Bronchial epithelial cell (primary cell): ENCODE data around the gene SPANXN2. TPM values are rescaled to one million over a fixed set of nuclear protein-coding genes. Genes with fewer than 3 reads are reported as not detected.
A peak's percentile ranks its signal among the peaks of the same experiment; 100 is the strongest.
"Not testable (repeated sequence)": the region's sequence is repeated elsewhere in the genome, so short reads cannot be mapped to it uniquely, and the experiment has no call there.

Experiments used
- DNase-seq: peaks from one replicate; pipeline ENCODE4 v3.0.0-alpha.2; 2010; ENCODE audit warnings: low read depth
- FAIRE-seq: peaks from 2 replicates; lab custom pipeline; 2011; peaks lifted over from hg19 to GRCh38; lab: Jason Lieb, UNC
- H3K27me3 ChIP-seq: 2 replicates; pipeline ENCODE4 v1.5.1; 2011; ENCODE audit warnings: low read length; ENCODE audit not compliant: control insufficient read depth, insufficient read depth
- H3K36me3 ChIP-seq: 2 replicates; pipeline ENCODE4 v1.5.1; 2011; ENCODE audit warnings: low read length; ENCODE audit not compliant: control insufficient read depth, insufficient read depth
- H3K4me3 ChIP-seq: 2 replicates; pipeline ENCODE4 v1.5.1; 2011; ENCODE audit warnings: mild to moderate bottlenecking, low read depth, low read length, control low read depth
- total RNA-seq: library from RNA; depleted of rRNA; stranded (reverse); fragments of >200 nt; gene quantifications from 2 replicates; pipeline ENCODE4 v1.2.1, GENCODE V29; 2014
- TF ChIP-seq, protein P1 (sequence below): IDR thresholded peaks from 2 replicates; pipeline ENCODE4 v1.5.1; 2011; ENCODE audit warnings: mild to moderate bottlenecking, moderate library complexity, low read length, control low read depth, inconsistent platforms; ENCODE audit not compliant: insufficient read depth, severe bottlenecking

SPANXN2 gene, protein sequence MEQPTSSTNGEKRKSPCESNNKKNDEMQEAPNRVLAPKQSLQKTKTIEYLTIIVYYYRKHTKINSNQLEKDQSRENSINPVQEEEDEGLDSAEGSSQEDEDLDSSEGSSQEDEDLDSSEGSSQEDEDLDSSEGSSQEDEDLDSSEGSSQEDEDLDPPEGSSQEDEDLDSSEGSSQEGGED
- not detected in 2 replicates for total RNA-seq

DNA sequence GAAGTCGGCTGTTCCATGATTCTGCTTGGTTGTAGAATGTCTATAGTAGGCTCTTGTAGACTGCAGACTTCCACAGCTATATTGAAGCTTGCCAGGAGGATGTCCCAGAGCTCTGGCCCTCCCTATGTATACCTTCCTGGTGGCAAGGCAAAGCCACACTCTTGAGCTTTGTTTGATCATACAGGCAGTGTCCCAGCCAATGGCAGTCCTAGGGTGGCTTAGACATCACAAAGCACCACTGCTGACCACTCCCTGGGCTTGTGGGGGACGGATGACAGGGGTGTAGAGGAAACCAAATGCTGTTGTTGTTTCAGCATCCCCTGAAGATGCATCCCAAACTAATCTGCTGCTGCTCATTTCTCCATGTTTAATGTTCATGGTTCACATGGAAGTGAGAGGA lies at the start of gene SPANXN2:
Gene SPANXN2, minus strand, starts transcription at position 101 of the 400 bp plus-strand sequence. Its CDS starts 84 bp downstream, at position 17.
- not testable (repeated sequence) for H3K27me3 ChIP-seq, DNase-seq, H3K36me3 ChIP-seq, FAIRE-seq, H3K4me3 ChIP-seq

DNA sequence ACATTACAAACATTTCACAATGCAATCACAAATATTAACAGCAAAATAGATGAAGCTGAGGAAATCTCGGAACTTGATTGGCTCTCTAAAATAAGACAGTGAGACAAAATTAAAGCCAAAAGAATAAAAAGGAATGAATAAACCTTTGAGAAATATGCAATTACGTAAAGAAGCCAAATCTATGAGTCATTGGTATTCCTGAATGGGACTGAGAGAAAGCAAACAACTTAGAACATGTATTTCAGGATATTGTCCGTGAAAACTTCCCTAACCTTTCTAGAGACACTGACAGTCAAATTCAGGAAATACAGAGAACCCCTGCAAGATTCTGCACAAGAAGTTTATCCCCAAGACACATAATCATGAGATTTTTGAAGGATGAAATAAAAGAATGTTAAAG lies 48.4 kb upstream of the SPANXN2 start:
- FAIRE-seq (no peak), DNase-seq (peak; percentile 45)
- TF ChIP-seq, protein P1, sequence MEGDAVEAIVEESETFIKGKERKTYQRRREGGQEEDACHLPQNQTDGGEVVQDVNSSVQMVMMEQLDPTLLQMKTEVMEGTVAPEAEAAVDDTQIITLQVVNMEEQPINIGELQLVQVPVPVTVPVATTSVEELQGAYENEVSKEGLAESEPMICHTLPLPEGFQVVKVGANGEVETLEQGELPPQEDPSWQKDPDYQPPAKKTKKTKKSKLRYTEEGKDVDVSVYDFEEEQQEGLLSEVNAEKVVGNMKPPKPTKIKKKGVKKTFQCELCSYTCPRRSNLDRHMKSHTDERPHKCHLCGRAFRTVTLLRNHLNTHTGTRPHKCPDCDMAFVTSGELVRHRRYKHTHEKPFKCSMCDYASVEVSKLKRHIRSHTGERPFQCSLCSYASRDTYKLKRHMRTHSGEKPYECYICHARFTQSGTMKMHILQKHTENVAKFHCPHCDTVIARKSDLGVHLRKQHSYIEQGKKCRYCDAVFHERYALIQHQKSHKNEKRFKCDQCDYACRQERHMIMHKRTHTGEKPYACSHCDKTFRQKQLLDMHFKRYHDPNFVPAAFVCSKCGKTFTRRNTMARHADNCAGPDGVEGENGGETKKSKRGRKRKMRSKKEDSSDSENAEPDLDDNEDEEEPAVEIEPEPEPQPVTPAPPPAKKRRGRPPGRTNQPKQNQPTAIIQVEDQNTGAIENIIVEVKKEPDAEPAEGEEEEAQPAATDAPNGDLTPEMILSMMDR: no peak
- Histone ChIP-seq H3K4me3 (no peak overlapping the region), H3K27me3 (no peaks in the 10 kb centered on the region), H3K36me3 (no peaks in the 10 kb centered on the region)

DNA sequence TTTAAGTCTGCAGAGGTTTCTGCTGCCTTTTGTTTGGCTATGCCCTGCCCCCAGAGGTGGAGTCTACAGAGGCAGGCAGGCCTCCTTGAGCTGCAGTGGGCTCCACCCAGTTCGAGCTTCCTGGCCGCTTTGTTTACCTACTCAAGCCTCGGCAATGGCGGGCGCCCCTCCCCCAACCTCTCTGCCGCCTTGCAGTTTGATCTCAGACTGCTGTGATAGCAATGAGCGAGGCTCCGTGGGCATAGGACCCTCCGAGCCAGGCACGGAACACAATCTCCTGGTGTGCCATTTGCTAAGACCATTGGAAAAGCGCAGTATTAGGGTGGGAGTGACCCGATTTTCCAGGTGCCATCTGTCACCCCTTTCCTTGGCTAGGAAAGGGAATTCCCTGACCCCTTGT lies 47.2 kb upstream of the SPANXN2 start:
- H3K36me3 ChIP-seq, DNase-seq, FAIRE-seq, H3K4me3 ChIP-seq, H3K27me3 ChIP-seq: not testable (repeated sequence)

DNA sequence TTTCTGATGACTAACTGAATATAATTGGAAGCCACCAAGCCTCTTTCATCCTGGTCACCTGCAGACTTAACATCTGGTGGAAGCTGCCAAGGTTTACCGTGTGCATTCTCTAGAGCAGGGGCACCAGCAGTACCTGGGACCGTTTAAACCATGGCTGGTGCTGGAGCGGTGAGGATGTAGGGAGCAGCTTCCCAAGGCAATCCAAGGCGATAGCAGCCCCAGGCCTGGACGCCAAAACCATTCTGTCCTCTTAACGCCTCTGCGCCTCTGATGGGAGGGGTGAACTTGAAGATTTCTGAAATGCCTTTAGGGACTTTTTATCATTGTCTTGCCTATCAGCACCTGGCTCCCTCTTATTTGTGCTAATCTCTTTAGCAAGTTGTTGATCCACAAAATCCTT lies 37.3 kb upstream of the SPANXN2 start:
- Histone ChIP-seq H3K4me3 (no peak overlapping the region), H3K36me3 (no peaks in the 10 kb centered on the region), H3K27me3 (no peaks in the 10 kb centered on the region)
- TF ChIP-seq, protein P1: no peak
- FAIRE-seq: no peak
- DNase-seq: no peak

DNA sequence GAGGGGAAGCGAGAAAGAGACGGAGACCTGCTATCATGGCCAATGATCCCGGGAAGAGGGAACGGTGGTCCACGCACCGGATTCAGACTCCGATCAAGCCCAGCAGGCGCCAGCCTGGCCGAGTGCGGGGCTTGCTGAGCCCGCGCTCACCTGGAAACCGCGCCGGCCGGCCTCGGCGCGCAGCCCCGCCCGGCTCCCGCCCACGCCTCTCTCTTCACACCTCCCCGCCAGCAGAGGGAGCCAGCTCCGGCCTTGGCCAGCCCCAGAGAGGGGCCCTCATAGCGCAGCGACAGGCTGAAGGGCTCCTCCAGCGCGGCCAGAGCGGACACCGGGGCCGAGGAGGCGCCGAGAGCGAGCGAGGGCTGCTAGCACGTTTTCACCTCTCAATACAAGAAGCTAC lies 36.8 kb upstream of the SPANXN2 start:
- no peak overlapping the region for H3K4me3 ChIP-seq
- DNase-seq (no peak), FAIRE-seq (no peak)

DNA sequence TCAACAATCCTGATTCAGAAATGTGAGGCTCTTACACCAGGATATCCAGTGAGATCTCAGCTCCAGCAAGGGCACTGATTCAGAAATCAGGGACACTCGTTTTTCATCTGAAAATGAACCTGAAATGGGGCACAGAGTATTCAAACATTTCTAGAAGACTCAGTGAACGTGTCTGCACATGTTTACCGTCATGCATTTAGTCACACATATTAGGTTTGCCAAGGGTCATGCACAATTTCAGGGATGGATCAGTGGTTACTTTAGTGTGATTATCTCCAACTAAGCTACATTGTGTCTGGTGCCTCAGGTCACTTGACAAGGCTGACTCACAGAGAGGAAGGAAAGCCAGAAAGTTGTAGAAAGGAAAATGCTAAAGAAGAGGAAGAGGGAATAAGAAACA lies 33.6 kb upstream of the SPANXN2 start:
- DNase-seq (peak; percentile 48), FAIRE-seq (no peak)
- no peak overlapping the region for H3K4me3 ChIP-seq
- TF ChIP-seq, protein P1: no peak
- H3K36me3 ChIP-seq: no peaks in the 10 kb centered on the region
- no peaks in the 10 kb centered on the region for H3K27me3 ChIP-seq

More for the DNA sequence above, 36.8 kb upstream of the SPANXN2 start:
- TF ChIP-seq, protein P1: no peak
- Histone ChIP-seq H3K36me3 (no peaks in the 10 kb centered on the region), H3K27me3 (no peaks in the 10 kb centered on the region)

DNA sequence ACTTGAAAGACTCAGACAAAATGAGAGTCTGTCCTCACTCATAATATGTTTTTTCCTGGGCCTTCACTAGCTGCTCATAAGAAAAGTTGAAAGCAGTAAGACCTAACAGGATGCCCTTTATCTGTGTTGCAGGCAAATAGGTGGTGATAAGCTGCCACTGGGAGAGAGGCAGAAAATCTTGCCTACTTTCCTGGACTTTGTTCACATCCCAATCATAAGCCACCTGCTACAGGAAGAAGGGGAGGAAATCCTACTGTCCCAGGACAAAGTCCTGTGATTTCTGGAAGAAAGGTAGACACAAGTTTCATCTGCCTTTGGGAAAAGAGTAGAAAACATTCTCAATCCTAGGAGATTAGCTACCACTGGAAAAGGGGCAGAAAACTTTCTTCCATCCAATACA lies 13.3 kb upstream of the SPANXN2 start:
- H3K27me3 ChIP-seq: no peaks in the 10 kb centered on the region
- TF ChIP-seq, protein P1: no peak
- DNase-seq (no peak), FAIRE-seq (no peak)
- no peak overlapping the region for H3K4me3 ChIP-seq
- H3K36me3 ChIP-seq: no peaks in the 10 kb centered on the region
